ENCODE data around the gene EQTN.

GRCh38 chr9:27273186-27273585 is 23.8 kb downstream of the EQTN start:
- TF ChIP-seq L3MBTL2 (conservative IDR thresholded peaks at IDR 0.05) (no peak), NFRKB (IDR thresholded peaks at IDR 0.05) (no peak), ARNT (IDR thresholded peaks at IDR 0.05) (no peak), SP1 (IDR thresholded peaks at IDR 0.05) (no peak), SUZ12 (IDR thresholded peaks at IDR 0.05) (no peak), ELF4 (IDR thresholded peaks at IDR 0.05) (no peak), FOXM1 (IDR thresholded peaks at IDR 0.05; ENCODE audit: borderline replicate concordance) (no peak), TARDBP (IDR thresholded peaks at IDR 0.05) (no peak)
- TF ChIP-seq, protein P1, sequence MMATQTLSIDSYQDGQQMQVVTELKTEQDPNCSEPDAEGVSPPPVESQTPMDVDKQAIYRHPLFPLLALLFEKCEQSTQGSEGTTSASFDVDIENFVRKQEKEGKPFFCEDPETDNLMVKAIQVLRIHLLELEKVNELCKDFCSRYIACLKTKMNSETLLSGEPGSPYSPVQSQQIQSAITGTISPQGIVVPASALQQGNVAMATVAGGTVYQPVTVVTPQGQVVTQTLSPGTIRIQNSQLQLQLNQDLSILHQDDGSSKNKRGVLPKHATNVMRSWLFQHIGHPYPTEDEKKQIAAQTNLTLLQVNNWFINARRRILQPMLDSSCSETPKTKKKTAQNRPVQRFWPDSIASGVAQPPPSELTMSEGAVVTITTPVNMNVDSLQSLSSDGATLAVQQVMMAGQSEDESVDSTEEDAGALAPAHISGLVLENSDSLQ (IDR thresholded peaks at IDR 0.05): no peak

All from HEK293T (cell line).